ENCODE results near the gene ETFB.

The ETFB gene

GRCh38 chr19:51351266-51351990, 14.8 kb downstream of the ETFB start:
- no peak for DNase-seq (ENCODE audit: low read depth)

- DNase-seq (ENCODE audit: low read depth) = no peak
Measured at GRCh38 chr19:51347209-51347928, 18.8 kb downstream of the ETFB start.

DNA sequence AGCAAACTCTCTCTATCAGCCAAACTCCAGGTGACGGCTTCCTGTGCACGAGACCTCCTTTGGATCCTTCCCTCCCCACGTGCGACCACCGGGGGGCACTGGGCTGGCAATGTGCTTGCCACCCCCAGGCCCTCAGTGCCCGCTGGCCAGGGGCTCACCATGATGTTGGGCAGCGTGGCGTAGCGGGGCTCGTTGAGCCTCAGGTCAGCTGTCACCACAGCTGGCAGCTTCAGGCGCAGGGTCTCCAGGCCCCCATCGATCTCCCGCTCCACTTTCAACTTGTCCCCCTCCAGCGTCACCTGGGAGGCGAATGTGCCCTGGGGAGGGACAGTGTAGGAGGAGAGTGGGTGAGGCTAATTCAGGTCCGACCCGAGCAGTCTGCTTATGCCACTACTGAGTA, 19.4 kb downstream of the ETFB start:
- no peak for DNase-seq (ENCODE audit: low read depth)

DNA sequence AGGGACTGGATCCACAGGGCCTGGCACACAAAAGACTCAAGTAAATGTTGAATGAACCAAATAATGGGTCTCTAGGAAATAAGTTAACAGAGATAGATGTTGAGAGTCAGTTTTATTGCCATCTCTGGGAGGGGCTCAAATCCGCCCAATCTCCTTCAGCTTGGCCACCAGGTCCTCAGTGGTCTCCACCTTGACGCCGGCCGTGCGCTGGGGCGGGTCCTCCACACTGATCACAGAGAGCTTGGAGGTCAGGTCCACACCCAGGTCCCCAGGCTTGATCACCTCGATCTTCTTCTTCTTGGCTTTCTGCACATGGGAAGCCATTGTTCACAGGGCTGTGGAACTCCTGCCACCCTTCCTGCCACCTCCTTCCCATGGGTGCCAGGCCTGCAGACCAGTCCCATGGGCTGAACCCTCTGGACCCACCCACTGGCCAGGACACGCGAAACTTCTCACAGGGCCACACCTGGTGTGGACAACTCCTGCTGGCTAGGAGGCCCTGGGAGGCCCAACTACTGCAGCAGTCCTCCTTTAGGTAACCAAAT, 21.0 kb downstream of the ETFB start:
- no peak for DNase-seq (ENCODE audit: low read depth)

- no peak for DNase-seq (ENCODE audit: low read depth)
Measured at GRCh38 chr19:51342631-51343569, 23.3 kb downstream of the ETFB start.

GRCh38 chr19:51341976-51342580, 24.1 kb downstream of the ETFB start, which contains the start of gene VSIG10L:
Gene VSIG10L (minus strand): TSS chr19:51342139. CDS start chr19:51342124, 15 bp downstream.
- DNase-seq (ENCODE audit: low read depth) = no peak

DNA sequence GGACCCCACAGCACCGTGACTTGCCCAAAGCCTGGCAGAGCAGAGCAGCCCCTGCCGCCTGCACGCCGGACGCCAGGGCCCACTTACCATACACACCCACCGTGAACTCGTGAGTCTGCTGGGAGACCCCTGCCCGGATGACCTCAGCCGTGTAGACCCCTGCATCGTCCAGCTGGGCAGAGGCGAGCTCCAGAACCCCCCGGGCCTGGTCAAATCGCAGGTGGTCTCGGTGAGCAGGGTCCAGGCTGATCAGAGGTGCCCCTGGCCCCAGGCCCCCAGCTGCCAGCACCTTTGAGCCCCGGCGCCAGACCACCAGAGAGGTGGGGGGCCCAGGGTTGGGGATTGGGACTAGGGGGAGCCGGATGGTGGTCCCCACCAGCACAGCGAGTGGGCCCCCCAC, 25.1 kb downstream of the ETFB start:
- DNase-seq (ENCODE audit: low read depth) = no peak

- DNase-seq (ENCODE audit: low read depth) = peak; percentile 74
Measured at GRCh38 chr19:51339687-51340656, 26.2 kb downstream of the ETFB start.

DNA sequence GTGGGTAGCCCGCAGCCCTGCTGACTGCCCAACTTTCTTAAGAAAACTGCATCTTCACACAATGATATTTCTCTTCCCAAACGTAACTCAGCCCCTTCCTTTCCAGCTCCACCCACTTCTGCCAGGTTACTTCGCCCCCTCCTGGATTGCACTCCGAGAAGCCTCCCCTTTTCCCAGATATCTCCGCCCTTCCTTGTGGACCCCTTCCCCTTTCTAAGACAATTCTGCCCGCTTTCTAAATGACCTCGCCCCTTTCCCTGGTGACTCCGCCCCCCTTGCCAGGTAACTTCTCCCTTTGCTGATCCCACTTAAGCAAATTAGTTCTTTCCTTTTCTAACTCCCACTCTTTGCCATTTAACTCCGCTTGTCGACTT, 26.9 kb downstream of the ETFB start:
- no peak for DNase-seq (ENCODE audit: low read depth)

DNA sequence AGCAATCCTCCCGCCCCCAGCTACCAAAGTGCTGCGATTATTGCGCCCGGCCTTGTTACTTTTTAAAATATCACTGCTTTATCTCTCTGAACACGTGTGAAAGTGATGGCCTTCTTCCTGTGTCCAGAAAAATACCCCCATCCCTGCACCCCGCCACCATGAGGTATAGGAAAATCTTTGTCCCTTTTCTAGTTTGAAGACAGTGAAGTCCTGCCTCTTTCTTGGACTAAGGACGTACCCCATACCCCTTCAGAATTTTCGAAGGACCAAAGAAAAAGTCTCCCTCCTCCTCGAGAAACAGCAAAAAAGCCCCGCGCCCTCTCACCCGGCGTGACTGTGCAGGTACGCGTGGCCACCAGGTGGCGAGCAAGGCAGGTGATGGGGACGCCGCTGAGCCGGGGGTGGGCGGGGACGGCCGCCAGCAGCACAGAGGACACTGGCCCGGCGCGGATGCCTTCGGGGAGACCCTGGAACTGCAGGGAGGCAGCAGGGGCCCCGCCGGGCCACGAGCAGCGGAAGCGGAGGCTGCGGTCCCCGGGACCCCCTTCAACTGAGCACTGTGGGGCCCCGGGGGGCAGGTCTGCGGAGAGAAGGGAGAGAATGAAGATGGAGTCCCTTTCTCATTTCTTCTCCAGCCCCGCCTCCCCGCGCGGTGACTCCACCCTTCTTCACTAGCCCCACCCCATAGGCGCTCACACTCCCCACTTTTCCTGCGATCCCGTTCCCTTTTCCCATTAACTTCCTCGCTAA, 27.4 kb downstream of the ETFB start:
- DNase-seq (ENCODE audit: low read depth) = peak; percentile 83

DNA sequence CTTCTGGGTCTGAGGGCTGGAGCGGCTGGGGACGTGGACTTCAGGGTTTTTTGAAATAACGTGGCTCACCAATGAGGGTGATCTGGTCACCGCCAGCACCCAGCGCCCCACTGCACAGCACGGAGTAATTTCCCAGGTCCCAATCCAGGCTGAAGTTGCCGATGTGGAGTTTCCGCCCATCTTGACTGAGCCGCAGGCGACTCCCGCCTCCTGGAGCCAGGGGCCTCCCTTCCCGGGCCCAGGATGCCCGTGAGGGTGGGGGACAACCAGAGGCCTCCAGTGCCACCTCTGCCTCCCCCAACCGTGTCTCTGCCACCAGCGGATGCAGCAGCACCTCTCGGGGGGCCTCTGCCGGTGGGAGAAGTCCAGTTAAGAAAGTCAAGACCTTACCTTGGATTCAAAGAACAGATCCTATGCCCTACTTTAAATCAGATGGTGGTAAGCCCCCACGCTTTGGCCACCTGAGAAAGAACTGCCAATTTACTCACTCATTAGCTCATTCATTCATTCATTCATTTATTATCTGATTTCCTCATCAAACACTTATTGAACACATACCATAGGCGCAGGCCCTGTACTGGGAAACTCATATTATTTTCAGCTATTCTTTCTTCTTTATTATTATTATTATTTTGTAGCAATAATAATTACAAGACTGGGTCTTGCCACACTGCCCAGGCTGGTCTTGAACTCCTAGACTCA, 28.2 kb downstream of the ETFB start:
- no peak for DNase-seq (ENCODE audit: low read depth)

- no peak for DNase-seq (ENCODE audit: low read depth)
Measured at GRCh38 chr19:51337141-51337860, 28.9 kb downstream of the ETFB start.

DNA sequence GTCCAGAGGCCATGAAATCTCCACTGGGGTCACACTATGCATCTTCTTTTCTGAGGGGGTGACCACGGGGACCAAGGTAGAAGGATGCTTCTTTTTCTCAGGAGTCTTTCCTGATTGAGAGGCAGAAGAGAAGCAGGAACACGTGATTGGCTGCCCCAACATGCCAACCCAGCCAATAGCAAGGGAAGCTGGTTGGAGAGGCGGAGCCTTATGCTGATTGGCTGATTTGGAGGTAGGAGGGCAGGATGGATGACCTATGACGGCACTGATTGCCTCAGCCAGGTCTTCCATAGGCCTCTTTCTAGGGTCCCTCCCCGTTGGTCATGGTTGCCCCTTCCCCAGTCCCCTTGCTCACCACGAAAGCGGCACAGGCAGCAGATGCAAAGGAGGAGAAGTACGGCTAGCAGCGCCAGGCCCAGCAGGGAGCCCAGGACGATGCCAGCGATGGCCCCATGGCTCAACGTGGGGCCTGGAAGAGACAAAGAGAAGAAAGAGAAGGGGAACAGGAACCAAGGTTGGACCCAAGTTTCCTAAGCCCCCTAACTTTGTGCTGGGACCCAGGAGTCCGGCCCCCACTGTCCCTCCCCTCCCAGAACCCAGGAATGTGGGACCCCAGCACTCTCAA, 32.2 kb downstream of the ETFB start:
- DNase-seq (ENCODE audit: low read depth) = no peak

GRCh38 chr19:51331716-51332115, 34.5 kb downstream of the ETFB start:
- DNase-seq (ENCODE audit: low read depth) = no peak

DNA sequence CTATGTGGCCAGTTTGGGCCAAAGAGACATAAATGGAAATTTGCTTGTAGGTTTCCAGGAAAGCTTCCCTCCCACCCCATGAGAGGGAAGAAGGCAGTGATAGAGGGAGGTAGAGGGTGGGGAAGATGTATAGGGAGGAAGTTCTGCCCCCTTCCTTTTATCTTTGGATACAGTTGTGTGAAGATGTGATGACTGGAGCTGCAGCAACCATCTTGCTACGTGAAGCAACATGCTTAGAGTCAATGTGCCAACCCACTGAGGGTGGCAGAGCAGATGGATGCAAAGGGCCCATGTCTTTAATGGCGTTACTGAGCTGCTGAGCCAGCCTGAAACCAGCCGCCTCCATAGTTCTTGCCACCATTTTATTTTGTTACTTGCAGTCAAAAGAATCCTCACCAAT, 35.0 kb downstream of the ETFB start:
- DNase-seq (ENCODE audit: low read depth) = no peak

DNA sequence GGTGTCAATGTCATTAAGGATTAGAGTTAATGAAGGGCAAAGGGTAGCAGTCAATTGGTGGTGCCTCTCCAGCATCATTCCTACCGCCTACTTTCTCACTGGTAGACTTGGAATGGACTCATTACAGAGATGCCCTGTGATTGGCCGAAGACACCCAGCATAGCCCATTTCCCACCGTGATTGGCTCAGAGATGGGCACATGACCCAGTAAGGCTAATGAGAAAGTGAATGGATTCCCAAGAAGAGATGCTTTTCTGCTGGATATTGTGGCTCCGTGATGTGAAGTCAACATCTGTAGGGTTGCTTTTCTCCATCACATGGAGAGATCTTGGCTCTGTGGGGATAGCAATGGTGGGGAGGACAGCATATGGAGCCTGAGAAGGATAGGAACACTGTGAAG, 35.8 kb downstream of the ETFB start:
- no peak for DNase-seq (ENCODE audit: low read depth)

- no peak for DNase-seq (ENCODE audit: low read depth)
Measured at GRCh38 chr19:51329411-51329810, 36.8 kb downstream of the ETFB start.
